HFFc6 (cell line): Measurements from ENCODE around the gene ME1. TPM values are rescaled to one million over a fixed set of nuclear protein-coding genes. Genes with fewer than 3 reads are reported as not detected.

ENCODE experiments used
- DNase-seq: peaks from one replicate; pipeline ENCODE4 v3.0.0-alpha.2; 2018
- H3K27ac Mint-ChIP-seq: 2 replicates; pipeline ENCODE4 v1.8.0; 2020; ENCODE audit warnings: mild to moderate bottlenecking, mixed read lengths
- H3K27me3 Mint-ChIP-seq: 2 replicates; pipeline ENCODE4 v1.8.0; 2021; ENCODE audit warnings: mild to moderate bottlenecking, moderate library complexity, mixed read lengths; ENCODE audit not compliant: insufficient read depth
- H3K36me3 Mint-ChIP-seq: 2 replicates; pipeline ENCODE4 v1.8.0; 2021; ENCODE audit warnings: low read depth, mixed read lengths
- H3K4me1 Mint-ChIP-seq: 2 replicates; pipeline ENCODE4 v1.8.0; 2020; ENCODE audit warnings: low read depth, mixed read lengths
- H3K4me3 Mint-ChIP-seq: 2 replicates; pipeline ENCODE4 v1.8.0; 2020; ENCODE audit warnings: mild to moderate bottlenecking, moderate library complexity, mixed read lengths
- H3K9me3 Mint-ChIP-seq: 2 replicates; pipeline ENCODE4 v1.8.0; 2020; ENCODE audit warnings: mild to moderate bottlenecking, mixed read lengths
- total RNA-seq, 6 experiments: library from RNA; stranded (reverse); fragmentation: NEBNext Ultra II Directional; extraction: Animal tissue kit (Norgen Biotek cat#: 25700); gene quantifications; 2 replicates in 1 of 6; 3 replicates in 5 of 6; pipeline ENCODE4 v1.2.3, GENCODE V29; 2021
- TF ChIP-seq, protein P1 (sequence below): fragments of 200-600 bp; sonication (generic); IDR thresholded peaks from 2 replicates; pipeline ENCODE4 v1.5.0; 2021; ENCODE audit warnings: antibody characterized with exemption, mild to moderate bottlenecking

Gene ME1
- total RNA-seq, 6 experiments from 2014 or later: 24.2 to 37.1 (median 32.6) TPM

GRCh38 chr6:83313882-83314281 lies 117.0 kb downstream of the ME1 start:
- Mint-ChIP-seq H3K36me3 (peaks cover 13% of the 10 kb centered on the region), H3K27me3 (no peaks in the 10 kb centered on the region), H3K4me1 (peaks cover 28% of the 10 kb centered on the region), H3K27ac (no peak overlapping the region), H3K9me3 (no peaks in the 10 kb centered on the region), H3K4me3 (no peak overlapping the region)
- TF ChIP-seq, protein P1, sequence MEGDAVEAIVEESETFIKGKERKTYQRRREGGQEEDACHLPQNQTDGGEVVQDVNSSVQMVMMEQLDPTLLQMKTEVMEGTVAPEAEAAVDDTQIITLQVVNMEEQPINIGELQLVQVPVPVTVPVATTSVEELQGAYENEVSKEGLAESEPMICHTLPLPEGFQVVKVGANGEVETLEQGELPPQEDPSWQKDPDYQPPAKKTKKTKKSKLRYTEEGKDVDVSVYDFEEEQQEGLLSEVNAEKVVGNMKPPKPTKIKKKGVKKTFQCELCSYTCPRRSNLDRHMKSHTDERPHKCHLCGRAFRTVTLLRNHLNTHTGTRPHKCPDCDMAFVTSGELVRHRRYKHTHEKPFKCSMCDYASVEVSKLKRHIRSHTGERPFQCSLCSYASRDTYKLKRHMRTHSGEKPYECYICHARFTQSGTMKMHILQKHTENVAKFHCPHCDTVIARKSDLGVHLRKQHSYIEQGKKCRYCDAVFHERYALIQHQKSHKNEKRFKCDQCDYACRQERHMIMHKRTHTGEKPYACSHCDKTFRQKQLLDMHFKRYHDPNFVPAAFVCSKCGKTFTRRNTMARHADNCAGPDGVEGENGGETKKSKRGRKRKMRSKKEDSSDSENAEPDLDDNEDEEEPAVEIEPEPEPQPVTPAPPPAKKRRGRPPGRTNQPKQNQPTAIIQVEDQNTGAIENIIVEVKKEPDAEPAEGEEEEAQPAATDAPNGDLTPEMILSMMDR: no peak
- DNase-seq: no peak

DNA sequence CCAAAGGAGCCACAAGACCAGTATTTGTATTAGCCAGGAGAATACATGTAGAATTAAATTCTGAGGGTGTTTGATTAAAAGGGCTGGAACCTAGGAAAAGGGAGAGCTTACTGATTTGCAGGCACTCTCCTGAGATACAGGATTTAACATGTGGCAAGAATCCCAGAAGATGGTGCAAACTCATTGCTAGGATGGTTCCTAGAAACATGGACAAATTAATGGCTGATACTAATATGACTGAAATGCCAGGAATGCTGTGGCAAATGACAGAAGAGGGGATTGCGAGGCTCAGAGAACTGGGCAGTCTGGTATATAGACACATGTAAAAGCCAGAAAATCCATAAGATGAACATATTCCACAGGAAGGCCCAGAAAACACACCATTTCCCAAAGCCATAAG lies 119.6 kb downstream of the ME1 start:
- peak; percentile 39 for DNase-seq
- TF ChIP-seq, protein P1: no peak
- Mint-ChIP-seq H3K9me3 (no peaks in the 10 kb centered on the region), H3K27ac (peak overlapping the region; percentile 13; the same call in 1 of the 2 replicates), H3K4me3 (no peak overlapping the region), H3K4me1 (peaks cover 33% of the 10 kb centered on the region), H3K36me3 (peaks cover 13% of the 10 kb centered on the region), H3K27me3 (no peaks in the 10 kb centered on the region)

DNA sequence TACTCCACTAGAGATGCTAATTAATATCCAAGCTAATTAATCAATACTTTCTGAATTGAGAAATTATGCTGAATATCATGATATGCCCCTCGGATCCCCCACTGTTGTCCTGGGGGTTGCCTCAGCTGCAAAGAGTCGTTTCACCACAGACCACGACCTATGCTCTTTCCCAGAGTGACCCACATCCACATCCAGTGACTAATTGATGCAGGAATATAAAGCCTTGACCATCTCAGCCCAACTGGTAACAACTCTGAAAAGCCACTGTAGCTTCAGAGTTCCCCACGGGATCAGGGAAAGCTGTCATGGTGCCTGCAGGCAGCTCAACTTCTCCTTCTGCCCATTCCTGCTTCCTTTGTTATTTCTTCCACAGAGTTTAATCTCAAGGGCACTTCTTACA lies 120.8 kb downstream of the ME1 start:
- TF ChIP-seq, protein P1: no peak
- DNase-seq: no peak
- peaks cover 13% of the 10 kb centered on the region for H3K36me3 Mint-ChIP-seq
- no peaks in the 10 kb centered on the region for H3K9me3 Mint-ChIP-seq
- peaks cover 33% of the 10 kb centered on the region for H3K4me1 Mint-ChIP-seq
- H3K27me3 Mint-ChIP-seq: no peaks in the 10 kb centered on the region
- no peak overlapping the region for H3K4me3 Mint-ChIP-seq
- H3K27ac Mint-ChIP-seq: no peak overlapping the region

GRCh38 chr6:83309344-83309743 lies 121.5 kb downstream of the ME1 start:
- H3K27me3 Mint-ChIP-seq: no peaks in the 10 kb centered on the region
- no peaks in the 10 kb centered on the region for H3K9me3 Mint-ChIP-seq
- peak overlapping the region; percentile 63 for H3K27ac Mint-ChIP-seq
- DNase-seq: no peak
- H3K36me3 Mint-ChIP-seq: peaks cover 9% of the 10 kb centered on the region
- no peak overlapping the region for H3K4me3 Mint-ChIP-seq
- TF ChIP-seq, protein P1: no peak
- H3K4me1 Mint-ChIP-seq: peaks cover 33% of the 10 kb centered on the region

DNA sequence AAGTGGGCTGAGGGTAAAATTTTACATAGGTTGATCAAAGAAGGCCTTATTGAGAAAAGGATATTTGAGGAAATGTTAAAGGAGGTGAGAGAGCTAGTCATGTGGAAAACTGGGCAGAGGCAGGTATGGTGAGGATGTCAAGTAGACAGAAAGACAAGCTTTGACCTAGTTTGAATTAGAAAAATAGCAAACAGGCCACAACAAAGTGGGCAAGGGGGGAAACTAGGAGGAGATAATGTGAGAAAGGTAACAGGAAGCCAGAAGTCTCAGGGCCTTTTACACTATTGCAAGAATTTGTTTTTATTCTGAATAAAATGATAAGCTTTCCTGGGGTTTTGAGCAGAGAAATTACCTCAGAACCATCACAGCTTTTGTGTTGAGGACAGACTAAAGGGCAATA lies 122.0 kb downstream of the ME1 start:
- Mint-ChIP-seq H3K36me3 (peaks cover 9% of the 10 kb centered on the region), H3K27ac (peak overlapping the region; percentile 63; the same call in 1 of the 2 replicates), H3K4me3 (no peak overlapping the region), H3K27me3 (no peaks in the 10 kb centered on the region), H3K9me3 (no peaks in the 10 kb centered on the region), H3K4me1 (peaks cover 34% of the 10 kb centered on the region)
- TF ChIP-seq, protein P1: no peak
- DNase-seq: no peak

GRCh38 chr6:83307849-83308248 lies 123.0 kb downstream of the ME1 start:
- Mint-ChIP-seq H3K27ac (no peak overlapping the region), H3K9me3 (no peaks in the 10 kb centered on the region), H3K36me3 (peaks cover 9% of the 10 kb centered on the region), H3K4me1 (peaks cover 40% of the 10 kb centered on the region), H3K4me3 (no peak overlapping the region), H3K27me3 (0 out of 2 replicates have a peak, but pooled peaks cover under 1% of the 10 kb centered on the region)
- TF ChIP-seq, protein P1: no peak
- no peak for DNase-seq
